SU-DHL-6 (cell line): Measurements from ENCODE around the gene ZCWPW2.

Experiments
- H2AFZ ChIP-seq: fragments of 200-600 bp; sonication (generic); 2 replicates; pipeline ENCODE4 v1.6.1; 2014; ENCODE audit warnings: low read depth, mild to moderate bottlenecking, moderate library complexity, mixed read lengths, antibody characterized with exemption, low read length; ENCODE audit not compliant: severe bottlenecking
- H3F3A ChIP-seq: fragments of 200-600 bp; shearing (Covaris generic); 2 replicates; pipeline ENCODE4 v1.6.0; 2016; ENCODE audit warnings: antibody characterized with exemption, mild to moderate bottlenecking; ENCODE audit not compliant: insufficient read depth
- H3K27ac ChIP-seq: fragments of 200-600 bp; sonication (generic); 2 replicates; pipeline ENCODE4 v1.5.1; 2016; ENCODE audit warnings: low read depth, mild to moderate bottlenecking, low read length, moderate library complexity, mixed read lengths
- H3K27me3 ChIP-seq: fragments of 200-600 bp; sonication (generic), shearing (Covaris generic); 2 replicates; pipeline ENCODE4 v1.6.0; 2014; ENCODE audit warnings: mild to moderate bottlenecking, low read length
- H3K36me3 ChIP-seq: fragments of 200-600 bp; sonication (generic); 2 replicates; pipeline ENCODE4 v1.6.1; 2014; ENCODE audit warnings: mild to moderate bottlenecking, low read length, mixed read lengths
- H3K4me2 ChIP-seq: fragments of 300-600, 200-600 bp; shearing (Covaris generic), sonication (generic); 2 replicates; pipeline ENCODE4 v1.6.0; 2014; ENCODE audit warnings: low read length, low read depth, mild to moderate bottlenecking; ENCODE audit not compliant: poor library complexity, severe bottlenecking
- H3K4me3 ChIP-seq: fragments of 200-600 bp; sonication (generic); 2 replicates; pipeline ENCODE4 v1.5.1; 2014; ENCODE audit warnings: antibody characterized with exemption, low read length, mild to moderate bottlenecking, mixed read lengths; ENCODE audit not compliant: insufficient read depth, poor library complexity, severe bottlenecking
- H3K79me2 ChIP-seq: fragments of 200-600 bp; sonication (generic); 2 replicates; pipeline ENCODE4 v1.6.1; 2014; ENCODE audit warnings: mild to moderate bottlenecking, low read length, moderate library complexity; ENCODE audit not compliant: insufficient read depth
- H3K9ac ChIP-seq: fragments of 200-600 bp; sonication (generic); 2 replicates; pipeline ENCODE4 v1.7.0; 2014; ENCODE audit warnings: mild to moderate bottlenecking, low read length
- H3K9me2 ChIP-seq: fragments of 200-600 bp; sonication (generic); replicated peaks from 2 replicates; pipeline ENCODE4 v1.6.1; 2014; ENCODE audit warnings: low read length; ENCODE audit not compliant: insufficient read depth
- H3K9me3 ChIP-seq: fragments of 200-600 bp; sonication (generic); 2 replicates; pipeline ENCODE4 v1.6.1; 2014; ENCODE audit warnings: low read length, mixed read lengths; ENCODE audit not compliant: insufficient read depth
- H4K20me1 ChIP-seq: fragments of 200-600 bp; sonication (generic); 2 replicates; pipeline ENCODE4 v1.6.1; 2014; ENCODE audit warnings: low read depth, mild to moderate bottlenecking, antibody characterized with exemption, low read length, moderate library complexity, mixed read lengths
- CTCF ChIP-seq: fragments of 200-600 bp; sonication (generic); IDR thresholded peaks from one replicate; pipeline ENCODE4 v1.5.1; 2017; ENCODE audit warnings: antibody characterized with exemption, mild to moderate bottlenecking, low read length, moderate library complexity; ENCODE audit not compliant: insufficient read depth, poor library complexity, severe bottlenecking
- EZH2phosphoT487 ChIP-seq: fragments of 200-600 bp; sonication (generic), shearing (Covaris generic); conservative IDR thresholded peaks from 2 replicates; pipeline ENCODE4 v1.6.1; 2018; ENCODE audit warnings: mild to moderate bottlenecking, antibody characterized with exemption, low read length, moderate library complexity, mixed read lengths

The ZCWPW2 gene

GRCh38 chr3:28542351-28542750 is 193.8 kb downstream of the ZCWPW2 start:
- H3K9me3 ChIP-seq = no peaks in the 10 kb centered on the region; the same call in 1 of the 2 replicates
- no peaks in the 10 kb centered on the region for H3K27me3 ChIP-seq
- no peak for TF ChIP-seq EZH2phosphoT487
- TF ChIP-seq CTCF = no peak
- H3K9me2 ChIP-seq = no peaks in the 10 kb centered on the region
- no peaks in the 10 kb centered on the region for H3F3A ChIP-seq
- H3K4me2 ChIP-seq = no peak overlapping the region
- no peaks in the 10 kb centered on the region for H3K79me2 ChIP-seq
- H2AFZ ChIP-seq = no peak overlapping the region
- no peak overlapping the region for H3K4me3 ChIP-seq
- H4K20me1 ChIP-seq = no peaks in the 10 kb centered on the region
- H3K27ac ChIP-seq = no peak overlapping the region
- H3K9ac ChIP-seq = no peak overlapping the region
- no peaks in the 10 kb centered on the region for H3K36me3 ChIP-seq

- Histone ChIP-seq H3K79me2 (no peaks in the 10 kb centered on the region), H3K9me3 (no peaks in the 10 kb centered on the region; the same call in 1 of the 2 replicates), H3K4me3 (no peak overlapping the region), H3K4me2 (no peak overlapping the region), H3K9me2 (no peaks in the 10 kb centered on the region), H3F3A (no peaks in the 10 kb centered on the region), H4K20me1 (no peaks in the 10 kb centered on the region), H3K36me3 (no peaks in the 10 kb centered on the region), H3K27ac (no peak overlapping the region), H3K27me3 (no peaks in the 10 kb centered on the region), H3K9ac (no peak overlapping the region), H2AFZ (no peak overlapping the region)
- no peak for TF ChIP-seq CTCF
- TF ChIP-seq EZH2phosphoT487 = no peak
These were observed 195.7 kb downstream of the ZCWPW2 start for GRCh38 chr3:28544236-28544635.

- Histone ChIP-seq H3K79me2 (no peaks in the 10 kb centered on the region), H3K4me3 (no peak overlapping the region), H3K9me3 (no peaks in the 10 kb centered on the region; the same call in 1 of the 2 replicates), H4K20me1 (no peaks in the 10 kb centered on the region), H3K9me2 (no peaks in the 10 kb centered on the region), H3F3A (no peaks in the 10 kb centered on the region), H3K9ac (no peak overlapping the region), H3K27me3 (no peaks in the 10 kb centered on the region), H3K27ac (no peak overlapping the region), H2AFZ (no peak overlapping the region), H3K4me2 (no peak overlapping the region), H3K36me3 (no peaks in the 10 kb centered on the region)
- TF ChIP-seq EZH2phosphoT487 = no peak
- no peak for TF ChIP-seq CTCF
These were observed 196.3 kb downstream of the ZCWPW2 start for GRCh38 chr3:28544831-28545230.
